HG03139 (cell line): ENCODE data around the gene ATP5PD.
"Not testable (repeated sequence)": the region's sequence is repeated elsewhere in the genome, so short reads cannot be mapped to it uniquely, and the experiment has no call there.

Source experiments
- ATAC-seq: cut with Tn5 transposase; IDR thresholded peaks from one replicate; pipeline ENCODE4 v1.9.1; 2021; ENCODE audit not compliant: unreplicated experiment

Gene ATP5PD

DNA sequence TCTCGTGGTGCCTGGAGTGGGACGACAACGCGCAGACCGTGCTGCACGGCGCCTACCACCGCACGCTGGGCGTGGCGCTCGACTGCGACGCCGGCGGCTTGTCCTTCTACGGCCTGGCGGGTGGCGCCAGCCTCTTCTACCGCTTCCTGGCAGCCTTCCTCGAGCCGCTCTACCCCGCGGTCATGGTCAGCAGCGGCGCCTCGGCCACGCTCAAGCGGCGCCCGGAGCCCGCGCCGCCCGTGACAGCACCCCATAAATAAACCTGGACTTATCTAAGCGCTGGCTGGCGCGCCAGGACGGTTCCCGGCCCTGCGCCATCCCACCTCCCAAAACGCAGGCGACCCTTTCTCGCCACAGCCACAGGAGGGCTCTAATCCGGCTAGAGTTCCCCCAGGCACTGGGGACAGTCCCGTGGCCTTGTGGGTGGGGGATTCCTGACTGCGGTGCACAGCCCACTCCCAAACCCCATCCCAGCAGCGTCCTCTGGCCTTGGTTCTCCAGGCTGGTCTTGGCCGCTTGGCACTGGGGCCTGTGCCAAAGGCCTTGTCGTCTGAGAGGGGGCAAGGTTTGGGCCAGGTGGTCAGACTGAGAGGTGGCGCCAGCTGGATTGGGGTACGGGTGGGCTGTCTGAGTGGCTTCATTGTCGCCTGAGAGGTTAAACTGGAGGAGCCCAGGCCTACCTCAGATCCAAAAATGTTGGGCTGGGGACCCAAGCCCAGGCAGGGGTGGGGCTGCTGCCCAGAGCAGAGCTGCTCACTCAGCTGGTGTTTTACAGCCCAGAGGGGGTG lies 30.9 kb upstream of the ATP5PD start:
- ATAC-seq: no peak

DNA sequence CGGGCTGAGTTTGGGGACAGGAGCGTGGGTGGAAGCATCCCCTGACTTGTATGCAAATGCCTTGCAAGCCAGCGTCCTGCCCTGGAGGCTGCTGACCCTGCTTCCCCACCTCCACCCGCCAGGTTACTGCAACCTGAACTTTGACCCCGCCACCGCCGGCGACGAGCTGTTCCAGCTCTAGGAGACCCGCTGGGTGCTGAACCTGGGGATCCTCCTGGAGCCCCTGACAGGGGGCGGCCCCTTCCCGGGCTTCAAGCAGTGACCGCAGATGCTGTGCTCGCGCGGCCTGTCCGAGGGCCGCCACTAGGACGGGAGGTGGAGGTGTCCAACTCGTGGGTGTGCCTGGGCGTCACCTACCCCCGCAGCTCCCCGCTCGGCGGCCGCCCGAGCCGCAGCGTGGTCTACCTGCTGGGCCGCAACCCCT lies 30.3 kb upstream of the ATP5PD start:
- no peak for ATAC-seq

DNA sequence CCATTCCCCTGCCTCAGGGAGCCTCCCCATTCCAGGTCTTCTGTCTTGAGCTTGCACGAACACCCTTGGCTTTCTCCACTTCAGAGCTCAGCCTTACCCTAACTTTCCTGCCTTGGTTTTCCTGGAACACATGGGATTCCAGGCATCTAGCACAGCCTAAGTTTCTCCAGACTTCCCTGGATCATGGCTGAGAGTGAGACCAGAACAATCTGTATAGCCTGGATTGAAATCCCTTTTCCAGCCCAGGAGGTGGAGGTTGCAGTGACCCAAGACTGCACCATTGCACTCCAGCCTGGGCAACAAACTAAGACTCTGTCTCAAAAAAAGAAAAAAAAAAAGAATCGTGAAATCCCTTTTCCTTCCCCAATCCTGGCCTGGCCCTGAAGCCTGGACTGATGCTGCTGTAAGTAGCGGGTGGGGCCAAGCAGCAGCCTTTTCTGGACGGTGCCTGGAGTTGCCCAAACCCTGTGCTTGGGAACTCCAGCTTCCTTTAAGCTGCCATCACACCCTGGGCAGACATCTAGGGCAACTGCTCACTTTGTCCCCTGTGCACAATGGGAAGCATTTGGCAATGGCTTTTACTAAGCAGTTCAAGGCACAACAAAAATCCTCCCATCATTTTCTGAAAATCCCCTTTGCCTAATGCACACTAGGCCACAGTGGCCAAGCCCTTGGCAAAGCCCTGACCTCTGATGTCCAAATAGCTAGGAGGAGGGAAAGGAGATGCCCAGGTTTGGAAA lies 29.0 kb upstream of the ATP5PD start:
- ATAC-seq: no peak

DNA sequence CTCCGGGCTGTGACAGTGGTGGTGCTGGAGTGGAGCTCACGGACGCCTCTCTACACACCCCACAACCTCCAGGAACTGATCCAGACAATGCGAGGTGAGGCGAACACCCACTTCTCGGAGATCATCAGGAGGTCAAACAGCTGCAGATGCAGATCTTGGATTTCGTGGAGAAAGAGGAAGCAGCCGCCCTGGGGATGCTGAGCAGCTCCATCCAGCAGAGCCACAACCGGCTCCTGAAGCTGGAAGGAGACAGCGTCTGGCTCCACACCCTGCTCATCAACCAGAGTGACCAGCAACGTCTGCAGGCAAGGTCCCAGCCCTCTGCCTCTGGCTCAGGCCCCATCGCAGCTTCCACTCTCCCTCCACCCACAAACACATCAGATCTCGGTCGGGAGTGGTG lies 27.8 kb upstream of the ATP5PD start:
- ATAC-seq: no peak

DNA sequence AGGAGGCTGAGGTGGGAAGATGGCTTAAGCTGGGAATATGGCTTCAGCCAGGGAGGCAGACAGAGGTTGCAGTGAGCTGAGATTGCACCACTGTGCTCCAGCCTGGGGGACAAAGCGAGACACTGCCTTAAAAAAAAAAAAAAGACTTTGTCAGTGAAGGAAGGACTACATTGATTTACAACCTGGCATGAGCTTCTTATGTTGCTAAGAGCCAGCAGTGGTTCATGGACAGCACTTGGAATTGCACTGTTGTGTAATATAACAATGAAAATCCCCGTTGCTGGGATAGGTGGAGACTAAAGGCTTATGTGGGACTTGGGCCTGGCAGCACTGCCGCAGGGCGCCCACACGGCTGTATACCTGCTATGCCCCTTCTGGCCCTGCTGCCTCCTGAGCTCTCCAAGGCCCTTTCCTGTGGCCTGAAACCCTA lies 26.9 kb upstream of the ATP5PD start:
- ATAC-seq: no peak

DNA sequence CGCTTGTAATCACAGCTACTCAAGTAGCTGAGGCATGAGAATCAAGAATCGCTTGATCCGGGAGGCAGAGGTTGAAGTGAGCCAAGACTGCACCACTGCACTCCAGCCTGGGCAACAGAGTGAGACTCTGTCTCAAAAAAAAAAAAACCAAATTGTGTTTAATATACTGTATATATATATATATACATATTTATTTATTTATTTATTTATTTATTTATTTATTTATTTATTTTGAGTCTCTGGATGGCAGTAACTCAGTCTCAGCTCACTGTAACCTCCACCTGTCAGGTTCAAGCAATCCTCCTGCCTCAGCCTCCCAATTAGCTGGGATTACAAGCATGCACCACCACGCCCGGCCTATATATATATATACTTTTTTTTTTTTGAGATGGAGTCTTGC lies 26.1 kb upstream of the ATP5PD start:
- not testable (repeated sequence) for ATAC-seq

DNA sequence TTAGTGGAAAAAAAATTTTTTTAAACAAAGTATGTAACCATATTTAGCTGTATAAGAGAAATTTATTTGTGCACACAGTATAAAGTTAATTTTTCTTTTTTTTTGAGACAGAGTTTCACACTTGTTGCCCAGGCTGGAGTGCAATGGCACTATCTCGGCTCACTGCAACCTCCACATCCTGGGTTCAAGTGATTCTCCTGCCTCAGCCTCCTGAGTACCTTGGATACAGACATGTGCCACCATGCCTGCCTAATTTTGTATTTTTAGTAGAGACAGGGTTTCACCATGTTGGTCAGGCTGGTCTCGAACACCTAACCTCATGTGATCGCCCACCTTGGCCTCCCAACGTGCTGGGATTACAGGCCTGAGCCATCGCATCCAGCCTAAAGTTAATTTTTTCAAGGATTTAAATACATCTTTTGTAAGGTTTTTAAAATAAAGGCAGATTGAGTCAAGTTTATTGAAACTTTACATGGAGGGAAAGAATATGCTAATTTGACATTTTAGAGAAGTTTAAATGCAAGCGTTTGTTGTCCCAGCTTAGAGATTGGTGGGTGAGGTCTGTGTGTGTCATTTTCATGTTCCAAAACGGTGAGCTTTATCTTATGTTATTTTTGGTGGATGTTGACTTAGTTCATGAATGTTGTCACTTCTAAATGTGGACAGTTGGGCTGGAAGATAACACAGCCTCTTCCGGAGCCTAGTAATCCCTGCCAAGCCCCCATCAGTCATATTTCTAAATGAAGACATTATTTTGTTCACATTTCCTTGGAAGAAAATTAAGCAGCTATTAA lies 24.9 kb upstream of the ATP5PD start:
- ATAC-seq: not testable (repeated sequence)

DNA sequence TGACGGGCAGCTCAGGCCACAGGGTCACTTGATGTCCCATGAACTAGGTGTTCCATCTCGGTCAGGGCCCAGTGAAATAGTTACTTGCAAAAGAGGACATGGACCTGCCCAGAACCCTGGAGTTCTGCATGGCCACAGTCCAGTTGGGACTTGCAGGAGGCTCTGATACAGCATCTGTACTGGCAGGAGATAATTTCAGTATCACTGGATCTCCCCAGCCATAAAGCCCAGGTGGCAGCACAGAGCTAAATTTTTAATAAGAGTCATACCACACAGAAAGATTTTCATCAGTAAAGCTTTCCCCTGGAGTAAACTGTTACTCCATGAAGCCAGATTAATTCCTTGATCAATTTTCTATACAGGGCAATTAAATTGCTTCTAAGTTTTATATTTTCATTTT lies 23.0 kb upstream of the ATP5PD start:
- no peak for ATAC-seq

DNA sequence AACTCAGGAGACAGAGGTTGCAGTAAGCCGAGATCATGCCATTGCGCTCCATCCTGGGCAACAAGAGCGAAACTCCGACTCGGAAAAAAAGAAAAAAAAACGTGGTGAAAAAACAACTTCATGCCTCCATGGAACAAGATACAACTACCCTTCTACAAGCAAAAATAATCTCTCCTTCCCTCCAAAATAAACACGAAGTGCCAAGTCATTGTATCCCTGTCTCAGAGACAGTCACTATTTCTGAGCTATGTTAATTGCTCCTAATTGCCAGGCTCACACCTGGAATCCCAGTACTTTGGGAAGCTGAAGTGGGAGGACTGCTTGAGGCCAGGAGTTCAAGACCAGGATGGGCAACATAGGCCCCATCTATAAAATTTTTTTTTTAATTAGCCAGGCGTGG lies 22.0 kb upstream of the ATP5PD start:
- no peak for ATAC-seq

DNA sequence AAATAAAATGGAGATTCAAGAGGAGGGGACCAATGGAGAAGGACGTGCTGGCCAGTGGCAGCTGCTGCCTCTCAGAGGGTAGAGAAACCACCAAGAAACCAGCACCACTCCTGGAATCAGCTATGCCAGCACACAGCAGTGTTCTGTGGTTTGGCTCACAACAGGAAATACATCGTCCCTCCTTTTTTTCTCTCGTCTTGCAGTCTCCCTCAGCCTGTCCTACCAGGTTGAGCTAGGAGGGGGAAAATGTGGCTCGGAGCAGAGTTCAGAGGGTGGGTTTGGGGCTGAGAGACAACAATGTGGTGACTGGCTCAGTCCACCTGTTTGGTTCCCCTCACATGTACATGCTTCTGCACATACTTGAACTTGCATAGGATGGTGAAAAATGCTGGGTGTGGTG lies 21.1 kb upstream of the ATP5PD start:
- ATAC-seq: no peak

DNA sequence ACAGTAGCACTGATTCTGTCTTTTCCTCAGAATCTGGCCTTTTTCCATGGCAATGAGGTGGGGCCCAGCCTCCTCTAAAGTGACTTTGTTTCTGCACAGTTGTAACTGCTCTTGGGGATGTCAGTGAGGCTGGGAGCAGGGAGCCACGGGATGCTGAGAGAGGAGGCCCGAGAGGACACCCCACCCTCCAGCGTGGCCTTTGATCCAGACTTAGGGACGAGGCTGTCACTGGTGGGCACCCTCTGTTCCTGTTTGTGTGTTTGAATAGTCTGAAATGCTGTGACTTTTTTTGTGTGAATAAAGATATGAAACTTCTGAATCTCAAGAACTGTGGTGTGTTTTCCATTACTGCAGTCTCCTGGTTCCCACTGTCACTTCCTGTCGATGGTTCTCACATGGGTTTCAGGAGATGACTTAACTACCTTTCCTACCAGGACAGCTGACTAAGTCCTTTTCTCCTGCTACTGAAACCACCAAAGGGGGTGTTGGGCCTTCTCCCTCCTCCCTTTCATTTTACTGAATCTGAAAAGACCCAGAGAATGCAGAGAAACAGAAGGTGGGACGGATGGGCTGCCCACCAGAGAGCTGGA lies 18.9 kb upstream of the ATP5PD start:
- no peak for ATAC-seq

DNA sequence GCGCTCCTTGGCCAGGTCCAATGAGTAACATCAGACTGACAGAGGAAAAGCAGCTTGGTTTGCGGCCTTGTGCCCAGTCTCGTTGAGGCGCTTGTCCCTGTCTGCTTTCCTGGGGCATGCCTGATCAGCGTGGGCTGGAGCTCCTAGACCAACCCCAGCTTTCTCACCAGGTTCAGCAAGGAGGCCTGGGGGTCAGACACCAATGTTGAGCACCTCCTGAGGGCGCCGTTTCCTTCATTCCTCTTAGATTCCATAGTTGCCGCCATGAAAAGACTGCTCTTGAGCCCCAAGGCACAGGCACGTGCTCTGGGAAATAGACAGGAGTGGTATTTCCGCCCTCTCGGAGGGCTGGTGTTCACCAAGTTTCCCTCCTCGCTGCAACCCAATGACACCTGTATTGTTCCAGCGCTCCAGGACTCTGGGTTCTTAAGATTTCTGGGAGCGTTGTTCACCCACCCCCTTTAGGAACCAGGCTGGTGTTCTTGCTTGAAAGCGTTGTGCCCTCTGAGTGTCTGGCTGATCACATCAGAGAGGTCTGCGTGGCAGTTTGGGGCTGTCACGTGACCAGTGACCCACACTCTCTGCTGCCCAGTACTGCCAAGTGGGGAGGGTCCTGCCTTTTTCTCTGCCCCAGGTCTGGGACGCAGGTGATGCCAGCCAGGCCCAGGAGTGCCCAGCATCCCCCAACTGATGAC lies 18.2 kb upstream of the ATP5PD start:
- no peak for ATAC-seq

DNA sequence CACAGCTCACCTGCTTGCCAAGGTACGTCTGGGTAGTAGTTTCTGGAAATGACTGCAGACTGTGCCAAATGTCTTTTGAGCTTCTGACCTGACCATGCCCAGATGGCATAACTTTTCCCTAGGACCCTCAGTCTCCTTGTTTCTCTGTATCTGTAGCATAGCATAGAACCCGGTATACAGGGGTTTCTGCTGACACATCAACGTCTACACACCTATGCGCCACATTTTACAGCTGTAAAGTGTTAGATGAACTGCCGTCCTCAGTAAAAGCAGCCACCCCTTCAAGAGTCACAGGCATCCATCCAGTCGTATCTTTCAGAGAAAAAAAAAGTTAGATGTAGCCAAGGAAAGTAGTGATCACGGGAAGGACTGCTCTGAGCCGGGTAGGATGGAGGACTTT lies 17.7 kb upstream of the ATP5PD start:
- no peak for ATAC-seq

DNA sequence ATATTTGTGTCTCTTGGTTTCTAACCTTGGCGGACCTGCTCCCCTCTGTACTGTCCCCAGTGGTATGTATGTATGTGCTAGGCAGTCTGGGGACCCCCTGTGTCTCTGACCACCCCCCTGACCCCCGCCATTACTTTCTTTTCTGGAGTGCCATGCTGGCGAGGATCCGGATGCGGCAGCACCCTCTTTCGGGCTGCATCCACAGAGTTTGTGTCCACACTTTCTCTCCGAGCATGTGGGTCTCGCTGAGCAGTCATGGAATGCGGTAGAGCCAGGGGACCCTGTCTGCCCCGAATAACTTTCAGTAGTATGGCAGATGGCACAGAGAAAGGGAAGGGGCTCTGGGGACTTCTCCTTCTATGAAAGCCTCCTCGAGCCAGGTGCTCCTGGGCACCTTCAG lies 17.3 kb upstream of the ATP5PD start:
- ATAC-seq: no peak

DNA sequence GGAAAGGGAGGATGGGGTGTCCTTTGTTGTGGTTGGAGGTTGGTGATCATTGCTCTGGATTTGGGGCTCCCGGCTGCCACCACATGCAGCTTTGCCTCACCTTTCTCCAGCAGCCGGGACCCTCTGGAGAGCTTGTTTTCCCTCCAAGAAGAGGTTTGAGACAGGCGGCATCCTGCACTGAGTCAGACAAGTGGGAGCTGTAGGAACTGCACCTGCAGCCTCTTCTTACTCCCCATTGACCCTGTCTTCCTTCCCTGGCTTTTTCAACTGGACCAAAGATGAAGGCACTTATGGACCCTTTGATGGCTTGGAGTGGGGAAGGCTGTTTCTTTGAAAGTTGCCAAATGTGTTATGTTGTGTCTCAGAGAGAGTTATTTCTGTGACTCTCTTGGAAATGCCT lies 16.9 kb upstream of the ATP5PD start:
- ATAC-seq: no peak

DNA sequence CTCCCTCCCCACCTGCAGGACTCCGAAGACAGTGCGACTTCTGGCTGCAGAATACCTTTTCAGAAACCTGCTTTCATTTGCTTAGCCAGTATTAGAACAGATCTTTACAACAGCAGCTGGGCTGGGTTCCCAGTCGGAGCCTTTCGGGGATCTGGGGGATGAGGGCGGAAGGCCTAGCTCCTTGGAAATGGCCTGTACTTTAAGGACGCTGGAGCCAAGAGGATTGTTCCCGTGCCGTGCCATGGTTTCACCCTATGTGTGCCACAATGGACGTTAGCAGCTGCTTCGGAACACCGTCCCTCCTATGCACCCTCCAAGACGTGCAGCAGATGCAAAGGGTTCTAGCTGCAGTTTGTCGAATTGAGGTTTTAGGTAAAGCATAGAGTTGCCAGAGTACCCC lies 16.4 kb upstream of the ATP5PD start:
- no peak for ATAC-seq

DNA sequence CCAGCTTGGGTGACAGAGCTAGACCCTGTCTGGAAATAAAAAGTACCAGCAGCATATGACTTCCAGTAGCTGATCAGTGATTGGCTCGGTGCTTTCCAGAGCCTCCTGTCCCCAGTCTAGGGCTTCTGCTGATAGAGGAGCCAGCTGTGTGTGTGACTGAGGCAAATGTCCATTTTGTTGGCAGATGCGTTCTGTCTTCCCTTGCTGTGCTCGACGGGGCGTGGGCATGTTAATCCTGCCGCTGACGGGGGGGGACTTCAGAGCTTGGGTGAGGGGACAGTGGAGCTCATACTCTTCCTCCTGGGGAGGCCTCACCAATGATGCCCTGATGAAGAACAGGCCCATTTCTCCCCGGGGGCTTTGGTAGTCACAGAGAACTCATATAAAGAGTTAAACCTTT lies 14.8 kb upstream of the ATP5PD start:
- ATAC-seq: no peak

DNA sequence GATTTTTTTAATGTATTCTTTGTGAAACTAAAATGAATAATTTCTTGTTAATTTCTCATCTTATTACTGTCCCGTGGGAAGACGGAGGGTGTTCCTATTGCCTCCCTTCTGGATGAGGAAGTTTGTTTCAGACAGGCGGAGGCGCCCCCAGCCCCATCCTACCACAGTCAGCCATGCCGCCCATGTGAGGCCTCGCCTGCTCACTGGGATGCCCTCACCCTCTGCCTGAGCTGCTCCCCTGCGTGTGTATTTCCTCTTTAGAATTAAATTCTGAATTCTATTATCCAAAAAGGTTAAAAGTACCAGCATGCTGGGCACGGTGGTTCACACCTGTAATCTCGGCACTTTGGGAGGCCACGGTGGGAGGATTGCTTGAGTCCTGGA lies 14.3 kb upstream of the ATP5PD start:
- no peak for ATAC-seq

DNA sequence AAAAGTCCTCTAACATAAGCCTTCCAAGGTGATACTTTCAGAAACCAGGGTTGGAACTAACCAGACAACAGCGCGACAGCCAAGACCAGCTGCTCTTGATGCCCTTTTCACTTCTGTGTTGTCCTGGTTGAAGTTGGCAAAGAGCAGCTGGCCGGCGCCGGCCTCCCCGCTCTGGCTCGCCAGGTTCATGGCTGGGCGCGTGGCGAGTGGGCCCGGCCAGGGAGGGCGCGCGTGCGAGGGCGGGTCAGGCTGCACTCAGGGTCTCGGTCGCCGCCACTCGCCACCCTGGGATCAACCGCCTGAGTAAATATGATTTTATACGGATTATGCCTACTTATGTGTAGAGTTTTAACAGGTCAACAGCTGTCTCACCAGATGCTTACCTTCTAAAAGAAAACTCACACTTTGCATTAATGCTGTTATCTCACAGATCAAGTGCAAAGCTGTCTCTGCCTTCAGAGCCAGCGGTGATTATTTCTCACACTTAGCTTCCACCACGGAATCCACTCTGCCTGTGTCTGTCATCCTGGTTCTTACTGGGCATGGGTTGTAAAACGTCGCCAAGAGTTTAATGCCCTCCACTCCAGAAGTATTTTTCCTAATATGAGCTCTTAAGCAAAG lies 13.8 kb upstream of the ATP5PD start:
- no peak for ATAC-seq
